CMK (cell line): ENCODE measurements around the gene PARP1.
"Not testable (repeated sequence)": the region's sequence is repeated elsewhere in the genome, so short reads cannot be mapped to it uniquely, and the experiment has no call there.

Experiments used
- DNase-seq: peaks from one replicate; pipeline ENCODE4 v3.0.0-alpha.2; 2010; ENCODE audit warnings: low read depth

PARP1 gene

GRCh38 chr1:226407497-226408284 lies at the start of gene PARP1:
Gene PARP1, minus strand, starts transcription at chr1:226408093. Its CDS starts 164 bp downstream, at chr1:226407929.
- DNase-seq = peak; percentile 80

- DNase-seq = no peak
These were observed 49.4 kb upstream of the PARP1 start for GRCh38 chr1:226457307-226457712.

- no peak for DNase-seq
These were observed 48.0 kb upstream of the PARP1 start for GRCh38 chr1:226455843-226456242.

GRCh38 chr1:226454349-226454748 lies 46.5 kb upstream of the PARP1 start:
- no peak for DNase-seq

- DNase-seq = no peak
These were observed 45.3 kb upstream of the PARP1 start for GRCh38 chr1:226453015-226453704.

GRCh38 chr1:226450688-226451087 lies 42.8 kb upstream of the PARP1 start:
- DNase-seq = no peak

GRCh38 chr1:226449823-226450222 lies 41.9 kb upstream of the PARP1 start:
- no peak for DNase-seq

GRCh38 chr1:226447932-226448665 lies 40.2 kb upstream of the PARP1 start:
- DNase-seq = no peak

- DNase-seq = peak; percentile 73
These were observed 38.2 kb upstream of the PARP1 start for GRCh38 chr1:226446094-226446493.

- DNase-seq = no peak
These were observed 37.0 kb upstream of the PARP1 start for GRCh38 chr1:226444901-226445300.

- no peak for DNase-seq
These were observed 35.5 kb upstream of the PARP1 start for GRCh38 chr1:226443439-226443838.

GRCh38 chr1:226443033-226443432 lies 35.1 kb upstream of the PARP1 start:
- no peak for DNase-seq

GRCh38 chr1:226441629-226442028 lies 33.7 kb upstream of the PARP1 start:
- DNase-seq = no peak

GRCh38 chr1:226440512-226440911 lies 32.6 kb upstream of the PARP1 start:
- no peak for DNase-seq

GRCh38 chr1:226438007-226438406 lies 30.1 kb upstream of the PARP1 start:
- no peak for DNase-seq

- no peak for DNase-seq
These were observed 29.1 kb upstream of the PARP1 start for GRCh38 chr1:226436855-226437491.

- DNase-seq = no peak
These were observed 28.6 kb upstream of the PARP1 start for GRCh38 chr1:226436472-226436854.

GRCh38 chr1:226433341-226433720 lies 25.4 kb upstream of the PARP1 start:
- DNase-seq = no peak

- DNase-seq = no peak
These were observed 24.9 kb upstream of the PARP1 start for GRCh38 chr1:226432586-226433340.

- not testable (repeated sequence) for DNase-seq
These were observed 24.0 kb upstream of the PARP1 start for GRCh38 chr1:226431898-226432297.

- DNase-seq = no peak
These were observed 22.2 kb upstream of the PARP1 start for GRCh38 chr1:226429858-226430715.
